ENCODE data around the gene BBX.
"Not testable (repeated sequence)": the region's sequence is repeated elsewhere in the genome, so short reads cannot be mapped to it uniquely, and the experiment has no call there.

Gene BBX

DNA sequence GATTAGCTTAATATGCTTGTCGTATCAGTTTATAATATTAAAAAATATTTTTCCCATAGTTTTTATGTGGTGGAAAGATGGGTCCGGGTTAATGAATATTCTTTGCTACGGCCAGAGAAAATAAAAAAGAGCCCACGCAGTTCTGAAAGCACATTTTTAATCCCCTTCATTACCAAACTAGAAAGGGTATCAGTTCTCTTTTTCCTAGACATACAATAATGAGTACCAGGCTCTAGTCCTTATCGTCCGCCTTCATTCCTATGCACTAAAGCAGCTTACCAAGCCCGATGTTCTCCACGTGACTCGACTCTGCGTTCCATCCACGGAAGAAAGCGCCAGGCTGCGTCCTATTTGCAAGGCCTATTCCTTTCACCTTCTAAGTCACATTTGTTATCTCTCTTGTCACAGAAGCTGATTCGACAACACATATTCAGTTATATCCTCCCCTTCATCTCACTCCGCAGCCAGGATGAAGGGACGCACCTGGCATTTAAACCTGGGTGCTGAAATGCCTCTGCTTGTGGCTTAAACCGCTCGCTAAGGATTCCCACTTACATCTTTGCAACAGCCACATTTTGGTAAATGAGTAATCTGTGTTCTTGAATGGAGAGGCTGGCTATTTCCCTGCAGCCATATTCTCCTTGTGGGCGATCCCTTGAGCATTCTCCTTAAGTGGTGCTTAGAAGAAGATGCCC is 311.1 kb downstream of the BBX start:
- Mint-ChIP-seq H3K27ac (no peak overlapping the region), H3K27me3 (no peaks in the 10 kb centered on the region), H3K4me3 (no peak overlapping the region), H3K9me3 (no peaks in the 10 kb centered on the region), H3K4me1 (ENCODE audit: low read depth in 2 of 2) (no peaks in the 10 kb centered on the region), H3K36me3 (ENCODE audit: insufficient read depth) (no peaks in the 10 kb centered on the region)
- no peak for ATAC-seq (replicated peaks)
- no peak for DNase-seq

DNA sequence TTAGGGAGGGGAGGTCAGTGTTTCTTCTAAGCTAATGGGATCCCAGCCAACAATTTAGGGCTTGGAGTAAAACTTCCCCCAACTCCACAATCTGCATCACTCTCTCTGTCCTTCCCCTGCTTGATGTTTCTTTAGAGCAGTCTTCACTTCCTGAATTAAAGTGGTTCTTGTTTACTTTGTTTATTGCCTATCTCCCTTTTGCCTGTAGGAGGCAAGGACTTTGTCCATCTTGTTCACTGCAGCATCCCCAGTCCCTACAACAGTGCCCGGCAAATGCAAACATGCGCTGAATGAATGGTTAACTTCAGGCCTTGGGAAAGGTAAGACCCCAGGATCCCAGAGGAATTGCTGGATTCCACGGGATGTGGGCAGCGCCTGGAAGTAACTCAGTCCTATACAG is 312.2 kb downstream of the BBX start:
- H3K9me3 Mint-ChIP-seq; H3K27ac Mint-ChIP-seq; H3K36me3 Mint-ChIP-seq (ENCODE audit: insufficient read depth); H3K4me3 Mint-ChIP-seq; DNase-seq; ATAC-seq (replicated peaks); H3K27me3 Mint-ChIP-seq; H3K4me1 Mint-ChIP-seq (ENCODE audit: low read depth in 2 of 2): not testable (repeated sequence)

DNA sequence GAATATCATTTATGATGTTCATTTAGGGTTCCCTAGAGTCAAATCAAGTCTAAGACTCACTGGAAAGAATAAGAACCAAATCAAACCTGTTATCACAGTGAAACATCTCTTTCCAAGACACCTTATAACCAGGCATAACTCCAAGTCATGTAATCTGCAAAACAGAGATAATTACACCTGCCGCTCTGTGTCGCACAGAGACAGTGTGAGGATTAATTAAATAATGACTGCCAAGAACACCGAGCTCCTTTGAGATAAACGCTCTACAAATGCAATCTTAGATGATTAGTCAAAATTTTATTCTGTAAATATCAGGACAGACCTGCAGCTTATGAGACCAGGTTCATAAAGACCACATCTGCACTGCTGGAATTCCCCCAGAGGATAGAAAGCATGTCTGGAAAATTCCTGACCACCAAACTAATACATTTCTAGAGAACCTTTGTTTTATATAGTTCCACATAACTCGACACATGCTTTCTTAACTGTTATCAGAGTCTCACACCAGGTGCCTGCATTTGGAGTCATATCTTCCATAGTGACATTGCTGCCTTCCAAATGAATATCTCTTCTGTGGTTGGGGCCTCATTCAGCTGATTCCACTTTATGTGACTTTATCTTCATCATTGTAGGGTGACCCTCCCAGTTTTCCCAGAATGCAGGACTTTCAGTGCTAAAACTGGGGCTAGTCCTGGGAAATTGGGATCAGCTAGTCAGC is 315.3 kb downstream of the BBX start:
- Mint-ChIP-seq H3K27me3 (no peaks in the 10 kb centered on the region), H3K4me3 (no peak overlapping the region), H3K36me3 (ENCODE audit: insufficient read depth) (no peaks in the 10 kb centered on the region), H3K27ac (no peak overlapping the region), H3K4me1 (ENCODE audit: low read depth in 2 of 2) (no peaks in the 10 kb centered on the region), H3K9me3 (no peaks in the 10 kb centered on the region)
- ATAC-seq (replicated peaks) (no peak), DNase-seq (no peak)

DNA sequence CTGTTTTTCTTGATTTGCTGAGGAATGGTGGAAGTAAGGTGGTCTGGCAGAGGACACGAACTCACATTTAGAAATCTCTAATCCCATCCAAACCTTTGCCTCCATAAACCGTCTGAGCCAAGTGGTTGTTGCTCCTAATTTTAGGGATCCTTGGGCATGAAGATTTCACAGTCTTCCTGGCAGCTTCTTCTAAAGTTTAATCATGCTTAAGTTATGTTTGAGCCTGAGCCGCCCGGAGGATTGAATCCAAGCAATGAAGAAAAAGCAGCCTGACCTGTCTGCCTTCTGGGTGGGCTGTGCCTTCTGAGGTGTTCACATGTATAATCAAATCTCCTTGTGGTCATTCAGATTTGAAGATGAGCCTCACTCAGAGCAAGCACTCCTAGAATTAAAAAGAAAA is 319.1 kb downstream of the BBX start:
- no peaks in the 10 kb centered on the region for H3K9me3 Mint-ChIP-seq
- H3K4me1 Mint-ChIP-seq (ENCODE audit: low read depth in 2 of 2) = no peaks in the 10 kb centered on the region
- ATAC-seq (replicated peaks) = no peak
- H3K27me3 Mint-ChIP-seq = no peaks in the 10 kb centered on the region
- H3K27ac Mint-ChIP-seq = no peak overlapping the region
- DNase-seq = no peak
- H3K36me3 Mint-ChIP-seq (ENCODE audit: insufficient read depth) = no peaks in the 10 kb centered on the region
- no peak overlapping the region for H3K4me3 Mint-ChIP-seq

DNA sequence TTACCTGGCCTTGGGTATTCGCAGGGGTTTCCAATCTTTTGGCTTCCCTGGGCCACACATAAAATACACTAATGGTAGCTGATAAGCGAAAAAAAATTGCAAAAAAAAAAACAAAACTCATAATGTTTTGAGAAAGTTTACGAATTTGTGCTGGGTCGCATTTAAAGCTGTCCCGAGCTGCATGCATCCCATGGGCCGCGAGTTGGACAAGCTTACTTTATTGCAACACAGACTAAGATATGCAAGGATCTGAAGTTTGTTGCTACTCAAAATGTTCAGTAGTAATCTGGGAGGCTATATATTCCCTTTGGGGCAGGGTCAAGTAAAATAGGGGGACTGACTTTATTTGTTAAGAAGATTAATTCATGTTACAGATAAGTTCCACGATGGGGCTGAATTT is 320.2 kb downstream of the BBX start:
- no peak overlapping the region for H3K4me3 Mint-ChIP-seq
- no peaks in the 10 kb centered on the region for H3K36me3 Mint-ChIP-seq (ENCODE audit: insufficient read depth)
- DNase-seq (no peak), ATAC-seq (replicated peaks) (no peak)
- H3K27me3 Mint-ChIP-seq = no peaks in the 10 kb centered on the region
- no peak overlapping the region for H3K27ac Mint-ChIP-seq
- H3K9me3 Mint-ChIP-seq = no peaks in the 10 kb centered on the region
- H3K4me1 Mint-ChIP-seq (ENCODE audit: low read depth in 2 of 2) = no peaks in the 10 kb centered on the region

DNA sequence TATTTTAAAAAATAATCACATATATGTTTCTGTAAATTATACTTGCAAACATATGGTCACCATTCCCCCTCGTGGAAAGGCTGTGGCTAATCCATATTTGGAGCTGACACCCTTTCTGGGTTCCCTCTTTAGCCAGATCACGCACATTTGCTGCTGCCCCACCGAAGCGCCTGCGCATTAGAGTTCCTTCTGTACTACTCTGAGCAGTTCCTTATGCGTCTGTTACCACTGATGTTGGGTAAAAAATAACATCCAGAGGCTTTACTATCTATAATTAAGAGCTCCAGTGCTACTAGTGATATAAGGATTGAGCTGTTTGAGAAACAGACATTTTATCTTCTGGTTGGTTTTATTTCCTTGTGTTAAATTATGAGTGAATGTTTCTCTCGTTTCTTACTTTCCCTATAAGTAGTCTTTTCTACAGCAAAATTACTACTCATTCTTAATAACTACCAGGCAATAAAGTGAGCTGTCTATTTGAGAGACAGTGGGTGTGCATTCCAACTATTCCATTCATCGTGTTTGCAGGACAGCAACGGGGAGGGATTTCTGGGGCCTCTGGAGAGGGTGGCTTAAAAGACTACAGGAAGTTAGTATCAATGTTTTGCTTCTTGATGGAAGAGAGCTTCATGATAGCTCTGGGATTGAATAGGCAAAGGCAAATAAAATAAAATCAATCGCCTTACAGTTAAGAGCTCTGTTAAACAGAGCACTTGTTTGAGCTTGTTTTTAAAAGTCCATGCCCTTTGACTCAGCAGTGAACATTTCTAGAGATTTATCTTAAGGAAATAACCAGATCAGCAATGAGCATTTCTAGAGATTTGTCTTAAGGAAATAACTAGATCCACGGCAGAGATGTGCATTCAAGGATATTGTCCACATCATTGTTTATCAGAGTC is 322.9 kb downstream of the BBX start:
- ATAC-seq (replicated peaks) (no peak), DNase-seq (no peak)
- no peaks in the 10 kb centered on the region for H3K36me3 Mint-ChIP-seq (ENCODE audit: insufficient read depth)
- H3K27ac Mint-ChIP-seq = no peak overlapping the region
- H3K4me1 Mint-ChIP-seq (ENCODE audit: low read depth in 2 of 2) = no peaks in the 10 kb centered on the region
- no peak overlapping the region for H3K4me3 Mint-ChIP-seq
- peaks cover 9 to 24% of the 10 kb centered on the region in 2 donors for H3K27me3 Mint-ChIP-seq
- no peaks in the 10 kb centered on the region for H3K9me3 Mint-ChIP-seq

DNA sequence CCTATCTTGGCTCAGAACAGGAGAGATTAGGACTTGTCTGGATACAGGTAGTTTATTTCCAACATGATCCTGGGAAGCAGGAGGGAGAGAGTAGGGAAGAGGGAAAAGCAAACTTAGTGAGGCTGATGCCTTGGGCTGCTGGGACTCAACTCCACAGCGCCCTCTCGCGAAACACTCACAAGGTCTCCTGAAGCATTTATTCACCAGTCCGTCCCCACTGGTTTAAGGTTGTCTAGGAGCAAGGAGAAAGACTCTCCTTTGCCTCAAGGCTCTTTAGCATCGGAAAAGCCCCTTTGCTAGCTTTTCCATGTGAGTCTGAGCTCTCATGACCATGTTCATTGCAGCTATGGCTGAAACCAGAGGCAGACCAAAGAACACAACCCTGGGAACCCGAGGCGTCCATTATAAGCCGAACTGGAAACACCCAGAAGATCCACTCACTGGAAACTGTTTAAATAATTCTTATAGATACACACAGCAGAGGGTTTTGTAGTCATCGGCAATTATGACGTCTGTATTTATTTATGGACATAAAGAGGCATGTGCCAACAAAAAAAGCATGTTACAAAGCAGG is 323.6 kb downstream of the BBX start:
- Mint-ChIP-seq H3K4me3 (no peak overlapping the region), H3K27me3 (peaks cover 13 to 29% of the 10 kb centered on the region in 2 donors), H3K9me3 (no peaks in the 10 kb centered on the region), H3K27ac (no peak overlapping the region), H3K36me3 (ENCODE audit: insufficient read depth) (no peaks in the 10 kb centered on the region), H3K4me1 (ENCODE audit: low read depth in 2 of 2) (no peaks in the 10 kb centered on the region)
- DNase-seq (peak; percentile 2 to 10 (median 4)), ATAC-seq (replicated peaks) (peak; percentile 33)

DNA sequence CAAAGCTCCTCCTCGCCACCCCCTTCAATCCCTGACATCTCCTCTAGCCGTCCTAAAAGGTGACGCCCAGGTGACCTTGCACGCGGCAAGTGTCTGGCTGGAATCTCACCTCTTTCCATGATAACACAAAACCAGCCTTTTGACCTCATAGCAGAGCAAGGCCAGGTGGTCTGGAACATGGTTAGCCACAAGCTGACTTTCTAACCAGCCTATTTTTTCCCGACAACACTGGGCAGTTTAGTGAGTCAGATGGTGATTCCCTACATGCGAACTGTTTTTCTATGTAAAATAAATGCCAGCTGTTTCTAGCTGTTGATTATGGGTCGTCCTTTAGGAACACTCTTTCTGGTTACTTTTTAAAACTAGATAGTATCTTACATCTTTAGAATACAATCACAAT is 325.0 kb downstream of the BBX start:
- no peak for ATAC-seq (replicated peaks)
- H3K4me1 Mint-ChIP-seq (ENCODE audit: low read depth in 2 of 2) = no peaks in the 10 kb centered on the region
- no peak overlapping the region for H3K27ac Mint-ChIP-seq

DNA sequence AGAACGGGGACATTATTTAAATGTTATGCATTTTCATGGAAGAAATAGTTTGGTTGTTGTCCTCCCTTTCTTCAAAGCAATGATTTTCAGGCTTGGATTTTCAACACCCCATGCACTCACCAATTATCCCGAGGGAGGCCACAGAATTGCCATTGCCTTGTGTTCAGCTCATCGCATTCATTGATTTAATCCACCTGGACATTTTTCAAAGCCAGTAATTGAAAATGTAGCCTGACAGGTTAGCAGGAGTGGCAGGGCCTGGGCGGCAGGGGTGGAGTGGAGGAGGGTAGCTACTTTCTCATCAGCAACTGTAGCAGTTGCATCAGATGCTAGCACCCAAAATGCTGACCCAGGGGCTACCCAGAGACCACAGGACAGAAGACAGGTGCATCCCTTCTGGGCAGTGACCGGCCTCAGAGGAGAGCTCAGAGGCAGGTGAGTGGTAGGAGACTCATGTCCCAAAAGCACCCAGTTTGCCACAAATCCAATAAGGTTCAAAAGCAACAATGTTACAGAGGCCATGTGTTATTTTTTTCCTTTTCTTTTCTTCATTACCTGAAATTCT is 325.7 kb downstream of the BBX start:
- no peaks in the 10 kb centered on the region for H3K36me3 Mint-ChIP-seq (ENCODE audit: insufficient read depth)
- H3K9me3 Mint-ChIP-seq = peaks cover 0 to 4% of the 10 kb centered on the region in 2 donors
- peaks cover 20 to 29% of the 10 kb centered on the region in 2 donors for H3K27me3 Mint-ChIP-seq
- no peaks in the 10 kb centered on the region for H3K4me1 Mint-ChIP-seq (ENCODE audit: low read depth in 2 of 2)
- no peak overlapping the region for H3K4me3 Mint-ChIP-seq
- DNase-seq (no peak), ATAC-seq (replicated peaks) (no peak)
- no peak overlapping the region for H3K27ac Mint-ChIP-seq

More for the DNA sequence above, 325.0 kb downstream of the BBX start:
- Mint-ChIP-seq H3K4me3 (no peak overlapping the region), H3K27me3 (peaks cover 19 to 29% of the 10 kb centered on the region in 2 donors), H3K9me3 (peaks cover 0 to 3% of the 10 kb centered on the region in 2 donors), H3K36me3 (ENCODE audit: insufficient read depth) (no peaks in the 10 kb centered on the region)
- no peak for DNase-seq

DNA sequence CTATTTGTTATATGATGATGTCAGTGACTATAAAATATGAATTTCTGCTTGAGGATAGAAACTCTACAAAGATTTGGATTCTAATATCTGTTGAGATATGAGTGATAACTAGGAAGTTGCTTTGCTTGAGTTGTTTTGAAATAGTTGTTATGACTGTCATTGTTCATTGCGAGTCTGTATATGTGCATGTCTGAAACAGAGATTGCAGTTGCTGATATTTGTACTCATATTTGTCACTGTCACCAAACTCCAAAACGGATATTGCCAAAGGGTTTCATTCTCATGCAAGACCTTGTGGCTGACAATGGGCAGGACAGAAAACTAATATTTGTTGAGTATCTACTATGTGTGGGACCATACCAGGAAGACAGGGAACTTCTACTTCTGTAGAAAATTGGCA is 327.9 kb downstream of the BBX start:
- Mint-ChIP-seq H3K9me3 (peaks cover 0 to 4% of the 10 kb centered on the region in 2 donors), H3K4me3 (no peak overlapping the region), H3K27me3 (peaks cover 29% of the 10 kb centered on the region in 2 donors), H3K36me3 (ENCODE audit: insufficient read depth) (no peaks in the 10 kb centered on the region), H3K27ac (no peak overlapping the region), H3K4me1 (ENCODE audit: low read depth in 2 of 2) (no peaks in the 10 kb centered on the region)
- DNase-seq (no peak), ATAC-seq (replicated peaks) (no peak)

DNA sequence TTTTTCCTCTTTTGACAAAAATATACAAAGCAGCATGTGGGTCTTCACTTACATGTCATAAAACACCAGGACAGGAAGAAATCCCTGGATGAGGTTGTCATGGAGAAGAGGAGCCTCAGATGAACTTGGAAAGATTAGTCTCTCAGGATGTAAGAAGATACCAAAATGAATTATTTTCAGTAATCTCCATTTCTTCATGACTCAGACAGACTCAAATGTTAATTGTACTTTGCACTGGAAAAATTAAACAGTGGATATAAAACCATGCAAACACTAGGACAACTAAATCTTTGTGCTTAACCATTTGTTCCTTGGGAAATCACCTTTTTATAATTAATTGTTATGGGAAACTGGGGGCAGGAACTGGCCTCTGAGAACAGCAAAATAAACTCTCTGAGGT is 331.1 kb downstream of the BBX start:
- no peak for ATAC-seq (replicated peaks)
- H3K27me3 Mint-ChIP-seq = peaks cover 23 to 33% of the 10 kb centered on the region in 2 donors
- H3K36me3 Mint-ChIP-seq (ENCODE audit: insufficient read depth) = no peaks in the 10 kb centered on the region
- DNase-seq = no peak
- H3K9me3 Mint-ChIP-seq = peaks cover 0 to 4% of the 10 kb centered on the region in 2 donors
- no peaks in the 10 kb centered on the region for H3K4me1 Mint-ChIP-seq (ENCODE audit: low read depth in 2 of 2)
- H3K27ac Mint-ChIP-seq = no peak overlapping the region
- H3K4me3 Mint-ChIP-seq = no peak overlapping the region

DNA sequence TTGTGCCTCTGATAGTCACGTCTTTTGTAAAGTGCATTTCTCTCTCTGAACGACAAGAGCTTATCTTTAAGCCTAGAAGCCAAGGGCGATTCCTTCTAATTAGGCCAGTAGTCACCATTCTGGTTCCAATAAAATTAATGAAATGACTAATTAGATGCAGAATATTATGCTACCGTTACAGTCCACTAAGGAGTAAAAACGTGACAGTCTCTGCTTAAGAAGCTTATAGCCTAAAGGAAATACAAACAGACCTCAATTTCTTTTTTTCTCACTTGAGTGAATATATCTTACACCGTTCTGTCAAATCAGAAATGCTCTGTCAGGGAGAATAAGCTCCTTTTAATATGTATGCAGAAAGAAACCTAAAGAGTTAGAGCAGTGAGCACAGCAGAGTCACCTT is 332.0 kb downstream of the BBX start:
- no peaks in the 10 kb centered on the region for H3K4me1 Mint-ChIP-seq (ENCODE audit: low read depth in 2 of 2)
- ATAC-seq (replicated peaks) = no peak
- H3K36me3 Mint-ChIP-seq (ENCODE audit: insufficient read depth) = no peaks in the 10 kb centered on the region
- no peak for DNase-seq
- no peak overlapping the region for H3K27ac Mint-ChIP-seq
- peaks cover 0 to 4% of the 10 kb centered on the region in 2 donors for H3K9me3 Mint-ChIP-seq
- no peak overlapping the region for H3K4me3 Mint-ChIP-seq
- peaks cover 14 to 27% of the 10 kb centered on the region in 2 donors for H3K27me3 Mint-ChIP-seq

DNA sequence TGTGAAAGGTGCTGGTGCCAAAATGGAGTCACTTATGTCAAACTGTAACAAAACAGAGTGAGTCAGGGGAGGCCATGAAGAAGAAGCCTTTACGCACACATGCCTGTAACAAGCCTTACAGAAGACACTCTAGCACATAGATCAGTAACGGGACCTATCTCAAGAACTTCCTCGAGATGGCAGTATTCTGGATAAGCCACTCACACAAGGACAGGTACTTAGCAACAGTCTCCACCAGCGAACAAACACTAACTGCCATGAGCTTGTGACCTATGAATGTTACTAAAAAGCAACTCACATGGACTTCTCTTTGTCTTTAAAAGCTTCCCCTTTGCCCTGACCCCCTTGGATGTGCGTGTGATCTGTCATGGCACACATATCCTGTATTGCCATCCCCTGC is 332.9 kb downstream of the BBX start:
- Mint-ChIP-seq H3K9me3 (peaks cover 0 to 4% of the 10 kb centered on the region in 2 donors), H3K27me3 (peaks cover 4 to 24% of the 10 kb centered on the region in 2 donors), H3K4me1 (ENCODE audit: low read depth in 2 of 2) (no peaks in the 10 kb centered on the region), H3K4me3 (no peak overlapping the region), H3K36me3 (ENCODE audit: insufficient read depth) (no peaks in the 10 kb centered on the region), H3K27ac (no peak overlapping the region)
- DNase-seq (no peak), ATAC-seq (replicated peaks) (peak; percentile 60)
